Activated naive CD4-positive, alpha-beta T cell treated with anti-CD3 and anti-CD28 coated beads, Interleukin-2, amount 10 ng/mL, durations not matched to agents 7 days and 5 days (primary cell): ENCODE measurements around the gene PIP5K1B.

Experiments used
- CTCF ChIA-PET: fragments of 350-600 bp; sonication (Branson Sonifier 250); formaldehyde crosslinking; loops from one replicate; lab custom pipeline; 2021; ENCODE audit warnings: antibody characterized with exemption; lab: Charles Lee
- DNase-seq: peaks from one replicate; pipeline ENCODE4 v3.0.0-alpha.2; 2020
- H3K27ac Mint-ChIP-seq: one replicate; pipeline ENCODE4 v1.8.0; 2021; ENCODE audit warnings: mild to moderate bottlenecking, moderate library complexity, mixed read lengths
- H3K27me3 Mint-ChIP-seq: one replicate; pipeline ENCODE4 v1.8.0; 2021; ENCODE audit warnings: mild to moderate bottlenecking, mixed read lengths
- H3K36me3 Mint-ChIP-seq: one replicate; pipeline ENCODE4 v1.8.0; 2021; ENCODE audit warnings: mixed read lengths
- H3K4me1 Mint-ChIP-seq: one replicate; pipeline ENCODE4 v1.8.0; 2021; ENCODE audit warnings: mixed read lengths
- H3K4me3 Mint-ChIP-seq: one replicate; pipeline ENCODE4 v1.8.0; 2021; ENCODE audit warnings: mild to moderate bottlenecking, moderate library complexity, mixed read lengths
- H3K9me3 Mint-ChIP-seq: one replicate; pipeline ENCODE4 v1.8.0; 2021; ENCODE audit warnings: mixed read lengths

The PIP5K1B gene

DNA sequence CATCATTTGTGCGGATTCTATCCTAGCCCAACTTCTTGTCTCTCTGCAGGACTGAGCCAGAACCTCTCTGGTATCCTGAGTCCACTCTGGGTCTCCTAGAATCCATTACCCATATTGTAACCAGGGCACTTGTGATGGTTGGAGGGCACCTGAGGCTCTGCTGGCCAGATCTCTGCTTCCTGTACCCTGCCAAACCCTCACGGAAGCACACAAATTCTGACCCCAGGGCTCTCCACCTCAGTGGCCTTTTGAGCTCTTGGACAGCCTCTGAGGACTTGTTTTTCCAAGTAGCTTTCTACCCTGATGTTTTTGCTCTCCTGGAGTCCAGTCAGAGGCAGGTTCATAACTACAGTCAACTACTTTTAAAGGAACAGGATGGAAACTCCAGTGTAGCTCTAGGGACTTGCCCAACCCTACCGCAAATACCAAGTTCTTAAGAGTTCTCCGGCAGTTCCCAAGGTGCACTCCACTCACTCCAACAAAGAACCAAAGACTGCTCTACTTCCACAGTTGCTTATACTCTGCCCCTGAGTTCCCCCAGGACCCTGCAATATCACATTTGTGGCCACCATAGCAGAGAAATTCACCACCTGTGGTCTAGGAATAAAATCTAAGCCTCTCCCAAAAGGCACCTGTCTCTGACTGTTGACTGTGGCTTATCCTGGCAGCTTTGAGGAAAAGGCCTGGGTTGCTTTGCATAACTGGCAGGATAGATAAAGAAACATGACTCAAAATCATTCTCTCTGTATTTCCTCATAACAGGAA is 9.6 kb downstream of the PIP5K1B start:
- Mint-ChIP-seq H3K27ac (no peak overlapping the region), H3K27me3 (peaks cover 20% of the 10 kb centered on the region), H3K4me1 (no peaks in the 10 kb centered on the region), H3K4me3 (no peak overlapping the region), H3K36me3 (no peaks in the 10 kb centered on the region), H3K9me3 (no peaks in the 10 kb centered on the region)
- CTCF ChIA-PET, result no interaction called here
- DNase-seq, result no peak

DNA sequence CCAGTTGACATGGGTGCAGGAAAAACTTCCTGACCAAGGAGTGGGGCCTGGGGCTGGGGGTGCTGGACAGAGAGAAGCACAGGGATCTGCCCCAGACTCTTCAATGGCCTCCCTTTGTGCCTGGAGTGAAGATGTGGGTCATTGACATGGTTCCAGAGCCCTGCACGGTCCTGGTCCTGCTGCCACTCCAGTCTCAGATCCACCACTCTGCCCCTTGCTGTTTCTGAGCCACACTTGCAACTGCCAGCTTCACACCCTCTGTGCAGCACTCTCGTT is 10.1 kb downstream of the PIP5K1B start:
- no peak for DNase-seq
- no peaks in the 10 kb centered on the region for H3K9me3 Mint-ChIP-seq
- H3K36me3 Mint-ChIP-seq, result no peaks in the 10 kb centered on the region
- no peak overlapping the region for H3K4me3 Mint-ChIP-seq
- CTCF ChIA-PET, result no interaction called here
- H3K27me3 Mint-ChIP-seq, result peaks cover 15% of the 10 kb centered on the region
- no peaks in the 10 kb centered on the region for H3K4me1 Mint-ChIP-seq
- no peak overlapping the region for H3K27ac Mint-ChIP-seq

DNA sequence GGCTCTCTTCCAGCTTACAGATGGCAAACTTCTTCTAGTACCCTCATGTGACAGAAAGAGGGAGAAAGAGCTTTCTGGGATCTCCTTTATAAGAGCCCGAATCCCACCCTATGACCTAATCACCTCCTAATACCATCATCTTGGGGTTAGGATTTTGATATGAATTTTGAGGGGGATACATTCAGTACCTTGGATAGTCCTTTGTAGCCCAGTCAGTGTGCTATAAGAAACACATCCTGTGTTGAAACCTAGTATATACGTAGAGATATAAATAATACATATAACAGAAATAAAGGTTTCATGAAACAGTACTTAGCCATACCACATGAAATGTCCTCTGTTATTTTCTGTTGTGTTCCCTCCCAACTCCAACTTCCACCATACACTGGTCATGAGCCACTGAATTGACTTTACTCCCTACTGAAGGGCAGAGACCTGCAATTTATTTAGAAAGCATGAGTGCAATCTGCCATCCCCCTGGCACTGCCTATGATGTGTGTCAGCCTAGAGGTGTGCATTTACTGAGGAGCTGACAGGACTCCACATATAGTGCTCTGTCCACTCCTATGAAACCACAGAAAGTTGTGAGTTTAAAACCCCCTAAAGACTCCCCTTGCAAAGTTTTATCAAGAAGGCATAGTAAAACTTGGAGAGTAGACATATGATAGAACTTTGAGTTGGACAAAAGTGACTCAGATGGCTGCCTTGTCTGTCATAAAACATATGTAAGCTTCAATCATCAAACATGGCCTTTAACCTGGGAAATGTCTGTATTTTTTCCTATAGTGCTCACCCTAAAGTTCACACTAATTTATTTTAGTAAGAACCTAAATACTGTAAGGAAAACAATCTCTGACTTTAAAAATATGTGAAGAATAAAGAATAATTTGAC is 12.8 kb downstream of the PIP5K1B start:
- CTCF ChIA-PET, result no interaction called here
- Mint-ChIP-seq H3K4me3 (no peak overlapping the region), H3K27me3 (peaks cover 15% of the 10 kb centered on the region), H3K27ac (no peak overlapping the region), H3K36me3 (no peaks in the 10 kb centered on the region), H3K4me1 (no peaks in the 10 kb centered on the region), H3K9me3 (no peaks in the 10 kb centered on the region)
- no peak for DNase-seq

DNA sequence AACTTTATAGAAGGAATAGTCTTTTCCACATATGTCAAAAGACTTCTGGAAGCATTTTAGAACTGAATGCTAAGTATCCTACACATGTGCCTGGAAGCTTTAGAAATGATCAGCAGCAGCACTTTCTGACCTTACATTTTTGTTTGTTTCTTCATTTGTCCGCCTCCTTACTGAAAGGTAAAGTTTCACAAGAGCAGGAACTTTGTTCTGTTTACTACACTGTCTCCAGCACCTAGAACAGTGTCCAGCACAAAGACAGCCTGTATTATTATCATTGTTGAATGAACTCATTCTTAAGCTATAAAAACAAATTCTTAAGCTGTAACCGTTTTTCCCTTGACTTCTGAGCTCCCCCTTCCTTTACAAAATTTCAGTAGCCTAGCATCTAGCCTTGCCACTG is 14.8 kb downstream of the PIP5K1B start:
- peaks cover 6% of the 10 kb centered on the region for H3K27me3 Mint-ChIP-seq
- CTCF ChIA-PET, result interaction anchor here (0.7 to 0.8 kb wide), 2 partner anchors 10 to 280 kb away, joined by 3 read pairs; no protein-coding TSS in a partner anchor

DNA sequence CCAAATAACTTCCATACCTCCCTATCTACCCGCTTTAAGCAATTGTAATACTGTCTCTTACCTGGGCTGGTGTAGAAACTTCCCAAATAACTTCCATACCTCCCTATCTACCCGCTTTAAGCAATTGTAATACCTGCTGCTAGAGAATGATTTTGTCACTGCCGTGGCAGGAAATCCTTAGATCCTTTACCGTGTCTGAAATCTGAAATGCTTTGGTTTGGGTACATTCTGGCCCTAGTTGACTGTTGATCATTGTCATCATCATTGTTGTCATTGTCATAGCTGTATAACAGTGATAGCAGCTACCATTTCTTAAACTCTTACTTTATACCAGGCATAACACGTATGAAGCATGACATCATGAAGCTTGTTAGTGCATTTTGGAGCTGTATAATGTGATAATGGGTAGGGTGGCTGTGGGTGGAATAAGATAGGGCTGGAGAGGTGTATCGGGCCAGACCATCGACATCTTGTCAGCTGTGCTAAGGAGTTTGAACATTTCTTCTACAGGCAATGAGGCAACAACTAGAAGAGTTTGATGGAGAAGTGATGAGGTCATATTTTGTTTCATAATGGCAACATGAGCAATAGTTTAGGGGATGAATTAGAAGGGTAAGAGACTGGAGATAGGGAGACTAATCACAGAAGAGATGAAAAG is 15.7 kb downstream of the PIP5K1B start:
- Mint-ChIP-seq H3K27ac (no peak overlapping the region), H3K27me3 (no peaks in the 10 kb centered on the region), H3K9me3 (no peaks in the 10 kb centered on the region), H3K36me3 (no peaks in the 10 kb centered on the region), H3K4me1 (no peaks in the 10 kb centered on the region), H3K4me3 (no peak overlapping the region)
- DNase-seq, result no peak
- CTCF ChIA-PET, result no interaction called here

More for the DNA sequence above, 14.8 kb downstream of the PIP5K1B start:
- H3K27ac Mint-ChIP-seq, result no peak overlapping the region
- DNase-seq, result no peak
- H3K4me3 Mint-ChIP-seq, result no peak overlapping the region
- no peaks in the 10 kb centered on the region for H3K9me3 Mint-ChIP-seq
- H3K36me3 Mint-ChIP-seq, result no peaks in the 10 kb centered on the region
- no peaks in the 10 kb centered on the region for H3K4me1 Mint-ChIP-seq

DNA sequence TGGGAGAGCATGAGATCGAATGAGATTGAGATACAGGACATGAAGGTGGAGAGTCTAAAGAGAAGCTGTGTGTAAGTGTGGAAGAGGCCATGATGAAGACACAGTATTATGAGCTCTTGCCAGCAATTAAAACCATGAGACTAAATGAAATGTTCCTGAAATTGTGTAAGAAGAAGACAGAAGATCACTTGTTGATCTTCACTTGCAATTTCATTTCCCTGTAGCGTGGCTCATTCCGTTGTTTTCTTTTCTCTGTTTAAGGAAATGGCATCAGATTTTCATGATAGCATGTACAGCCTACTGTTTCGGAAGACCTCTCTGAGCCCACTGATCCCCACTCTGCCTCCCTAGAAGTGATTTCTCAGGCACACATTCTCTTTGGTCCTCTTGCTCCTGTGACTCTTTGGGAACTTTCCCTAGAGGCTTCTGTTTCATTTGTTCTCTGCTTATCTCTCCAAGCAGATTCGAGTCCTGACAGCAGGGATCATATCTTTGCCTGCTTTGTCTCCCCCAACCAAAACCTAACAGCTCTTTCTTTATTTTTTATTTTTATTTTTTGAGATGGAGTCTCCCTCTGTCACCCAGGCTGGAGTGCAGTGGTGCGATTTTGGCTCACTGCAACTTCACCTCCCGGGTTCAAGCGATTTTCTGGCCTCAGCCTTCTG is 16.8 kb downstream of the PIP5K1B start:
- no peaks in the 10 kb centered on the region for H3K9me3 Mint-ChIP-seq
- H3K4me1 Mint-ChIP-seq, result no peaks in the 10 kb centered on the region
- no peak overlapping the region for H3K27ac Mint-ChIP-seq
- DNase-seq, result no peak
- CTCF ChIA-PET, result no interaction called here
- no peak overlapping the region for H3K4me3 Mint-ChIP-seq
- no peaks in the 10 kb centered on the region for H3K36me3 Mint-ChIP-seq
- H3K27me3 Mint-ChIP-seq, result no peaks in the 10 kb centered on the region

DNA sequence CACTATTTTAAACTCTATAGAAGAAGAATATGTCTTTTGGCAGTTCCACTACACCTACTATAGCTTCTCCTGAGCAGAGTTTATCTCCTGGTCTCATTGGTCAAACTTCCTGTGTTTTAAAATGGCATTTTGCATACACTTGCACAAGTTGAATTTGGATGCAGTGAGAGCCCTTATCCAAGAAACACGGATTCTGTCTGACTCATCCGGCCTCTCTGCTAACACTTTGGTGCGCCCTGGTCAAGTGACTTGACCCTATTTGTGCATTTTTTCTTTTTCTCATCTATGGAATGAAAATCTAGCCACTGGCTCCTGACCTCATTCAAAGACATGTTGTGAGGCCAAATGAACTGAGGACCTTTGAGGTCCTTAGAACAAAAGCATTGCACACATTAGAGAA is 20.0 kb downstream of the PIP5K1B start:
- Mint-ChIP-seq H3K4me3 (no peak overlapping the region), H3K36me3 (no peaks in the 10 kb centered on the region), H3K27me3 (peaks cover 4% of the 10 kb centered on the region), H3K4me1 (no peaks in the 10 kb centered on the region), H3K27ac (no peak overlapping the region), H3K9me3 (no peaks in the 10 kb centered on the region)
- CTCF ChIA-PET, result no interaction called here
- no peak for DNase-seq

DNA sequence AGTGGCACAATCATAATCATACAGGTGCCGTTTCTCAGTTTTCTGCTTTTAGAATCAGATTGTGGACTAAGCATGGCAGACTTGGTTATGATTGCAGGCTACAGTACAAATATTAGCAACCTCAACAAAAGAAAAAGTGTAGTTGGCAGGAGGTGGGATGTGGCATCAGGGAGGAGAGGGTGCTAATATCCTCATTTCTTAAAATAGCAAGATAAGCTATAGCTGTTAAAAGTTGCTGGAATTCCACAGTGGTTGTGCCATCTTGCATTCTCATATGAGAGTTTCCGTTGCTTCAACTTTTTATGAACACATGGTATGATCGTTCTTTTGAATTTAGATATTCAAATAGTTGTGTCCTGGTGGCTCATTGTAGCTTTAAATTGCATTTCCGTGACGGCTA is 21.4 kb downstream of the PIP5K1B start:
- Mint-ChIP-seq H3K4me3 (no peak overlapping the region), H3K27me3 (peaks cover 4% of the 10 kb centered on the region), H3K27ac (no peak overlapping the region), H3K36me3 (no peaks in the 10 kb centered on the region), H3K9me3 (no peaks in the 10 kb centered on the region), H3K4me1 (no peaks in the 10 kb centered on the region)
- CTCF ChIA-PET, result no interaction called here
- DNase-seq, result no peak

DNA sequence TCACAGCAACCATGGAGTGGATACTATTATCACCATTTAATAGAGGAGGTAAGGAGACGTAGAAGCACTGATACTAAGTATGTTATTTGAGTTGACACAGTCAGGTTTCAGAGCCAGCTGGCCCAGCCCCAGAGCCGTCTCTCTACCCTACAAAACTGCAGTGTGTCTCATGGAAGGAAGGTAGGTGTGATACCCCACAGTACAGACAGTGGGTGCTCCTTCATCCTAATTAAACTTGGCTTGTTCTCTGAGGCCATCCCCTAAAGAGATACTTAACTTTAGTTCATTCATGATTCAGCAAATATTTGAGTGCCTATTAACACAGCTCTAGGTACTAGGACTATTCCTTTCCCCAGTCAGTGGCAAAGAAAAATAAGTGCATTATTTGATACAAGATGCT is 22.6 kb downstream of the PIP5K1B start:
- Mint-ChIP-seq H3K36me3 (no peaks in the 10 kb centered on the region), H3K4me1 (no peaks in the 10 kb centered on the region), H3K27ac (no peak overlapping the region), H3K27me3 (peaks cover 4% of the 10 kb centered on the region), H3K9me3 (no peaks in the 10 kb centered on the region), H3K4me3 (no peak overlapping the region)
- CTCF ChIA-PET, result no interaction called here
- DNase-seq, result no peak

DNA sequence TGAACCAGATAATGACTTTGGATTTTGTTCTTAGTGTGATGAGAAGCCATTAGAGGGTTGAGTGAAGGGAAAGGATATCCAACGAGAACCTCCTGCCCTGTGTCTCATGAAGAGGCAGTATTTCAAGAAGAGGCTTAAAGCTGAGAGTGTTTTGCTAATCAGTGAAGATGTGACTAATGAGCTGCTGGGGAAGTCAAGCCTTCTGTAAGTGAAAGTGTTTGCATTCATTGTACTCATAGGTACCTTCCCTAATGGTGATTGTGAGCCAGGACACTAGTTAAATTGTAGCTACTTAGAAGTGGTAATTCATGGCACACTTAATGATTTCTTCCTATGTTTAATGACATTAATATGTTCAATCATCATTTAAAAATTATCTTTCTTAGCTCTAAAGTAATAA is 23.7 kb downstream of the PIP5K1B start:
- CTCF ChIA-PET, result no interaction called here

DNA sequence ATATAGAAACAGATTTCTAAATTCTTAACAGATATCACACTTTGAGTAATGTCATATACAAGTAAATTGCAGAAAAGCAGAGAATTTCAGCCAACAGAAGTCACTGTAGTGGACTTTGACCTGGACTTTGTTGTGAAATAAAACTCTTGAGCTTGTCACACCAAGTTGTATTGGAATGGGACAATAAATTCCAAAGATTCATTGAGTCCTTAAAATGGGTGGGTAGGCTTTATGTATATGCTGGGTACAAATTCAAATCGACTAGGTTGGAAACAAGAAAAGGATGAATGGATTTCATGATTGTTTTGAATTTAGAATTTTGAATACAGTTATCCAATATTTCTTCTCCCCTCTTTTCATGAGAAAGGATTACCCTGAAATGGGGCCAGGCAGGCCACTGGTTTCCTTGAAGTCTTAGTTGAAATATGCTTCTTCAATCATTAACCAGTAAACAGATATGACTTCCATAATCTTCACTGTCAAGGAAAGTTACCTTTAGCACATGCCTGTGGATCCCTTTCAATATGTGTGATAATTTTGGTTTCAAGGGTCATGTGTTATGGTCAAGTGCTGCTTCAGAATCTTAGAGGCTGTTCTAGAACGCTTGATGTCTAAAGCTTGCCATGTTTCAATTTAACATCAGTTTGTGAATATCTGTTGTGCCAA is 25.7 kb downstream of the PIP5K1B start:
- H3K4me3 Mint-ChIP-seq, result no peak overlapping the region
- H3K27ac Mint-ChIP-seq, result no peak overlapping the region
- H3K36me3 Mint-ChIP-seq, result no peaks in the 10 kb centered on the region
- H3K27me3 Mint-ChIP-seq, result peaks cover 4% of the 10 kb centered on the region
- DNase-seq, result no peak
- no peaks in the 10 kb centered on the region for H3K4me1 Mint-ChIP-seq
- CTCF ChIA-PET, result no interaction called here
- H3K9me3 Mint-ChIP-seq, result no peaks in the 10 kb centered on the region

More for the DNA sequence above, 23.7 kb downstream of the PIP5K1B start:
- Mint-ChIP-seq H3K36me3 (no peaks in the 10 kb centered on the region), H3K9me3 (no peaks in the 10 kb centered on the region), H3K4me1 (no peaks in the 10 kb centered on the region), H3K4me3 (no peak overlapping the region), H3K27ac (no peak overlapping the region), H3K27me3 (peaks cover 4% of the 10 kb centered on the region)
- no peak for DNase-seq

DNA sequence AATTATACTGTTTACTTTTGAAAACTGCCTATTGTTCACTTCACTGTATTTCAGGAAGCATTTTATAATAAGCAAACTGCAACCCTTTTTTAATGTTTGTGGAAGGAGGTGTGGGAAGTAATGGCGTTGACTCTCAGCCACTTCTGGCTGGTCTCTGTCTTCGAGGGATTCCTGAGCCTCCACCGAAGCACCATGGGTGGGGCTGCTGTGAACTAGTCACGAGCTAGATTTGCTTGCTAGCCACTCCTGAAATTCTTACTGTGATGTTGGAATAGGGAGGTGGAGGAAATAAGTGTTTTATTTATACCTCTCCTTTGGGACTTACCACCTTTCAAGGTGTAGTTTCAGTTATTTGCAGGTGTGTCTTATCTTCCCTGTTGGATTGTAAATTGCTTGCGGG is 26.8 kb downstream of the PIP5K1B start:
- Mint-ChIP-seq H3K9me3 (no peaks in the 10 kb centered on the region), H3K27ac (no peak overlapping the region), H3K4me1 (no peaks in the 10 kb centered on the region), H3K4me3 (no peak overlapping the region), H3K27me3 (peaks cover 7% of the 10 kb centered on the region), H3K36me3 (no peaks in the 10 kb centered on the region)
- no peak for DNase-seq
- CTCF ChIA-PET, result no interaction called here

DNA sequence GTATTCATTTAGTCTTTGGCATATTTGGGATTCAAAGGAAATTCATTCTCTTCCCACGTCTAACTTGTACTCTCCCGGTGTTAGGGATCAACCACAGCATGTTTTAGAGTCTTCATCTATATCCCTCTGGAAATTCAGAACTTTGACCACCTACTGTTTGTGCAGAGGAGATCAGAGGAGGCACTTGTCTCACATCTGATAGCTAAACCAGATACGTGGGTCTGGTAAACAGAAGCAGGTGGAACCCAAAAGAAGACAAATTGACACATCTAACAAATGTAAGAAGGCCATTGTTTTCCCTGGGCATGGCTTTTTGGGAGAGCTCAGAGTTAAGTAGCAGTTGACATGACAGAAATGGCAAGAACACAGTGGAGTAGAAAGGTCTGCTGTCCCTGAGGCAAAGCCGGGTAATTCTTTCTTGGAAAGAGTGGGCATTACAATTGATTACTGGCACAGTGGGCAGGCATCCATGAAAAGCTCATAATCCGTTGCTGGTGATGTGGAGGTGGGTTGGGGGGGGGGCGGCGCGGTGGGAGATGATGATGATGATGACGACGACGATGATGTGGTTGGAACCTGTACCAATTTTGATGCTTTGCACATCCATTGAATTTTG is 27.5 kb downstream of the PIP5K1B start:
- no peaks in the 10 kb centered on the region for H3K4me1 Mint-ChIP-seq
- H3K4me3 Mint-ChIP-seq, result no peak overlapping the region
- H3K9me3 Mint-ChIP-seq, result no peaks in the 10 kb centered on the region
- H3K36me3 Mint-ChIP-seq, result no peaks in the 10 kb centered on the region
- DNase-seq, result no peak
- H3K27me3 Mint-ChIP-seq, result peaks cover 11% of the 10 kb centered on the region
- CTCF ChIA-PET, result no interaction called here
- H3K27ac Mint-ChIP-seq, result no peak overlapping the region
